HEK293 (cell line): Measurements from ENCODE around the gene CDT1.

Source experiments
- ATF2 ChIP-seq: fragments of 450-650 bp; formaldehyde crosslinking; IDR thresholded peaks from 2 replicates; pipeline ENCODE4 v1.5.1; 2016; ENCODE audit warnings: missing biosample characterization, missing genetic modification characterization, low read depth
- GLIS2 ChIP-seq: fragments of 450-650 bp; formaldehyde crosslinking; IDR thresholded peaks from 2 replicates; pipeline ENCODE4 v1.5.1; 2016; ENCODE audit warnings: missing biosample characterization, missing genetic modification characterization
- HOXC10 ChIP-seq: sonication (generic); formaldehyde crosslinking; IDR thresholded peaks from 2 replicates; pipeline ENCODE4 v1.8.1; 2023; ENCODE audit warnings: mild to moderate bottlenecking, missing genetic modification reagents
- KLF16 ChIP-seq: fragments of 450-650 bp; formaldehyde crosslinking; IDR thresholded peaks from 2 replicates; pipeline ENCODE4 v1.5.1; 2017; ENCODE audit warnings: missing biosample characterization, missing genetic modification characterization
- KLF7 ChIP-seq: fragments of 450-650 bp; formaldehyde crosslinking; IDR thresholded peaks from 2 replicates; pipeline ENCODE4 v1.5.1; 2016; ENCODE audit warnings: missing biosample characterization, missing genetic modification characterization, borderline replicate concordance
- KLF9 ChIP-seq: fragments of 450-650 bp; formaldehyde crosslinking; IDR thresholded peaks from 2 replicates; pipeline ENCODE4 v1.5.1; 2016; ENCODE audit warnings: missing biosample characterization, missing genetic modification characterization, low read depth
- OSR2 ChIP-seq: fragments of 450-650 bp; formaldehyde crosslinking; IDR thresholded peaks from 2 replicates; pipeline ENCODE4 v1.5.1; 2016; ENCODE audit warnings: missing biosample characterization, missing genetic modification characterization
- SCRT1 ChIP-seq: fragments of 450-650 bp; formaldehyde crosslinking; IDR thresholded peaks from 2 replicates; pipeline ENCODE4 v1.5.1; 2016; ENCODE audit warnings: missing biosample characterization, missing genetic modification characterization, borderline replicate concordance
- SCRT2 ChIP-seq: fragments of 450-650 bp; formaldehyde crosslinking; IDR thresholded peaks from 2 replicates; pipeline ENCODE4 v1.5.1; 2016; ENCODE audit warnings: missing biosample characterization, missing genetic modification characterization
- SP3 ChIP-seq: fragments of 450-650 bp; formaldehyde crosslinking; IDR thresholded peaks from 2 replicates; pipeline ENCODE4 v1.5.1; 2016; ENCODE audit warnings: missing biosample characterization, missing genetic modification characterization
- YY1 ChIP-seq: fragments of 450-650 bp; formaldehyde crosslinking; IDR thresholded peaks from 2 replicates; pipeline ENCODE4 v1.5.1; 2018; ENCODE audit warnings: missing biosample characterization, missing genetic modification characterization
- ZBTB10 ChIP-seq: fragments of 450-650 bp; formaldehyde crosslinking; IDR thresholded peaks from 2 replicates; pipeline ENCODE4 v1.5.1; 2016; ENCODE audit warnings: missing biosample characterization, missing genetic modification characterization
- ZBTB20 ChIP-seq: fragments of 450-650 bp; formaldehyde crosslinking; IDR thresholded peaks from 2 replicates; pipeline ENCODE4 v1.5.1; 2016; ENCODE audit warnings: missing biosample characterization, missing genetic modification characterization
- ZBTB26 ChIP-seq: fragments of 450-650 bp; formaldehyde crosslinking; optimal IDR thresholded peaks from 2 replicates; pipeline ENCODE3; 2016; ENCODE audit warnings: missing biosample characterization, mild to moderate bottlenecking, missing genetic modification characterization
- ZBTB6 ChIP-seq: fragments of 450-650 bp; formaldehyde crosslinking; IDR thresholded peaks from 2 replicates; pipeline ENCODE4 v1.5.1; 2017; ENCODE audit warnings: missing biosample characterization, missing genetic modification characterization
- ZBTB7A ChIP-seq: fragments of 450-650 bp; formaldehyde crosslinking; IDR thresholded peaks from 2 replicates; pipeline ENCODE4 v1.5.1; 2016; ENCODE audit warnings: low read depth, missing biosample characterization, missing genetic modification characterization
- ZFP3 ChIP-seq: fragments of 450-650 bp; formaldehyde crosslinking; IDR thresholded peaks from 2 replicates; pipeline ENCODE4 v1.5.1; 2016; ENCODE audit warnings: low read depth, missing biosample characterization, missing genetic modification characterization
- ZIC2 ChIP-seq: fragments of 450-650 bp; formaldehyde crosslinking; IDR thresholded peaks from 2 replicates; pipeline ENCODE4 v1.5.1; 2016; ENCODE audit warnings: missing biosample characterization, missing genetic modification characterization
- ZNF138 ChIP-seq: fragments of 450-650 bp; formaldehyde crosslinking; IDR thresholded peaks from 2 replicates; pipeline ENCODE4 v1.5.1; 2016; ENCODE audit warnings: missing biosample characterization, missing genetic modification characterization, borderline replicate concordance
- ZNF16 ChIP-seq: fragments of 450-650 bp; formaldehyde crosslinking; IDR thresholded peaks from 2 replicates; pipeline ENCODE4 v1.5.1; 2016; ENCODE audit warnings: low read depth, missing biosample characterization, missing genetic modification characterization
- ZNF175 ChIP-seq: fragments of 450-650 bp; formaldehyde crosslinking; IDR thresholded peaks from 2 replicates; pipeline ENCODE4 v1.5.1; 2016; ENCODE audit warnings: missing biosample characterization, missing genetic modification characterization
- ZNF19 ChIP-seq: fragments of 450-650 bp; formaldehyde crosslinking; IDR thresholded peaks from 2 replicates; pipeline ENCODE4; 2016; ENCODE audit warnings: missing biosample characterization, missing genetic modification characterization, low read depth
- ZNF23 ChIP-seq: fragments of 450-650 bp; formaldehyde crosslinking; IDR thresholded peaks from 2 replicates; pipeline ENCODE4 v1.5.1; 2016; ENCODE audit warnings: missing biosample characterization, missing genetic modification characterization, borderline replicate concordance
- ZNF404 ChIP-seq: fragments of 450-650 bp; formaldehyde crosslinking; IDR thresholded peaks from 2 replicates; pipeline ENCODE4 v1.5.1; 2017; ENCODE audit warnings: missing biosample characterization, missing genetic modification characterization
- ZNF473 ChIP-seq: fragments of 450-650 bp; formaldehyde crosslinking; IDR thresholded peaks from 2 replicates; pipeline ENCODE4 v1.5.1; 2017; ENCODE audit warnings: missing biosample characterization, missing genetic modification characterization
- ZNF530 ChIP-seq: fragments of 450-650 bp; formaldehyde crosslinking; IDR thresholded peaks from 2 replicates; pipeline ENCODE4 v1.5.1; 2016; ENCODE audit warnings: low read depth, missing biosample characterization, missing genetic modification characterization
- ZNF621 ChIP-seq: fragments of 450-650 bp; formaldehyde crosslinking; IDR thresholded peaks from 2 replicates; pipeline ENCODE4 v1.5.1; 2017; ENCODE audit warnings: missing biosample characterization, missing genetic modification characterization
- ZNF629 ChIP-seq: fragments of 450-650 bp; formaldehyde crosslinking; IDR thresholded peaks from 2 replicates; pipeline ENCODE4 v1.5.1; 2017; ENCODE audit warnings: missing biosample characterization, missing genetic modification characterization
- ZNF660 ChIP-seq: fragments of 450-650 bp; IDR thresholded peaks from 2 replicates; pipeline ENCODE4 v1.5.1; 2018; ENCODE audit warnings: missing biosample characterization, mild to moderate bottlenecking, missing genetic modification characterization
- ZNF830 ChIP-seq: fragments of 450-650 bp; IDR thresholded peaks from 2 replicates; pipeline ENCODE4 v1.5.0; 2018; ENCODE audit warnings: missing biosample characterization, missing genetic modification characterization, low read depth, mild to moderate bottlenecking, moderate library complexity
- ZSCAN16 ChIP-seq: fragments of 450-650 bp; formaldehyde crosslinking; IDR thresholded peaks from 2 replicates; pipeline ENCODE4 v1.5.1; 2016; ENCODE audit warnings: missing biosample characterization, missing genetic modification characterization
- TF ChIP-seq, protein P1 (sequence below): fragments of 450-650 bp; formaldehyde crosslinking; IDR thresholded peaks from 2 replicates; pipeline ENCODE4 v1.5.1; 2016; ENCODE audit warnings: missing biosample characterization, missing genetic modification characterization, borderline replicate concordance

CDT1 gene

GRCh38 chr16:88777471-88778270 lies 25.9 kb upstream of the CDT1 start (continued):
- no peak for TF ChIP-seq HOXC10 (CRISPR knock-in tag)
- no peak for TF ChIP-seq KLF9 (tag by site-specific recombination)
- no peak; the same call in 1 of the 2 replicates for TF ChIP-seq OSR2 (tag by site-specific recombination)
- 0 out of 2 replicates have a peak, but pooled peaks have one; percentile 10 for TF ChIP-seq SCRT1
- no peak for TF ChIP-seq ZNF404 (tag by site-specific recombination)
- no peak for TF ChIP-seq ZNF660
- TF ChIP-seq GLIS2: peak; percentile 41; the same call in 1 of the 2 replicates
- no peak for TF ChIP-seq ZNF16 (tag by site-specific recombination)
- no peak for TF ChIP-seq ATF2 (tag by site-specific recombination)
- no peak for TF ChIP-seq ZNF530
- no peak for TF ChIP-seq ZFP3 (tag by site-specific recombination)
- no peak for TF ChIP-seq SP3 (tag by site-specific recombination)
- TF ChIP-seq ZNF830: no peak
- no peak for TF ChIP-seq ZBTB6 (tag by site-specific recombination)
- TF ChIP-seq ZIC2 (tag by site-specific recombination): peak; percentile 73
- no peak for TF ChIP-seq ZBTB26 (tag by site-specific recombination)
- TF ChIP-seq ZNF138: no peak
- peak; percentile 99 for TF ChIP-seq ZBTB20 (tag by site-specific recombination)
- no peak for TF ChIP-seq ZNF621
- TF ChIP-seq ZBTB7A (tag by site-specific recombination): no peak
- no peak for TF ChIP-seq ZNF629 (tag by site-specific recombination)
- TF ChIP-seq ZNF23 (tag by site-specific recombination): no peak
- no peak for TF ChIP-seq KLF7 (tag by site-specific recombination)
- TF ChIP-seq ZNF473 (tag by site-specific recombination): no peak
- no peak for TF ChIP-seq SCRT2 (tag by site-specific recombination)
- TF ChIP-seq, protein P1, sequence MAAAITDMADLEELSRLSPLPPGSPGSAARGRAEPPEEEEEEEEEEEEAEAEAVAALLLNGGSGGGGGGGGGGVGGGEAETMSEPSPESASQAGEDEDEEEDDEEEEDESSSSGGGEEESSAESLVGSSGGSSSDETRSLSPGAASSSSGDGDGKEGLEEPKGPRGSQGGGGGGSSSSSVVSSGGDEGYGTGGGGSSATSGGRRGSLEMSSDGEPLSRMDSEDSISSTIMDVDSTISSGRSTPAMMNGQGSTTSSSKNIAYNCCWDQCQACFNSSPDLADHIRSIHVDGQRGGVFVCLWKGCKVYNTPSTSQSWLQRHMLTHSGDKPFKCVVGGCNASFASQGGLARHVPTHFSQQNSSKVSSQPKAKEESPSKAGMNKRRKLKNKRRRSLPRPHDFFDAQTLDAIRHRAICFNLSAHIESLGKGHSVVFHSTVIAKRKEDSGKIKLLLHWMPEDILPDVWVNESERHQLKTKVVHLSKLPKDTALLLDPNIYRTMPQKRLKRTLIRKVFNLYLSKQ (tag by site-specific recombination): no peak
- no peak for TF ChIP-seq ZNF19 (tag by site-specific recombination)
- TF ChIP-seq ZBTB10 (tag by site-specific recombination): no peak
- TF ChIP-seq YY1: no peak
- TF ChIP-seq ZSCAN16 (tag by site-specific recombination): no peak
- no peak for TF ChIP-seq ZNF175
- no peak for TF ChIP-seq KLF16 (tag by site-specific recombination)
